SU-DHL-6 (cell line): ENCODE results near the gene LGR4.

Experiments used
- H2AFZ ChIP-seq: fragments of 200-600 bp; sonication (generic); 2 replicates; pipeline ENCODE4 v1.6.1; 2014; ENCODE audit warnings: low read depth, mild to moderate bottlenecking, moderate library complexity, mixed read lengths, antibody characterized with exemption, low read length; ENCODE audit not compliant: severe bottlenecking
- H3F3A ChIP-seq: fragments of 200-600 bp; shearing (Covaris generic); 2 replicates; pipeline ENCODE4 v1.6.0; 2016; ENCODE audit warnings: antibody characterized with exemption, mild to moderate bottlenecking; ENCODE audit not compliant: insufficient read depth
- H3K27ac ChIP-seq: fragments of 200-600 bp; sonication (generic); 2 replicates; pipeline ENCODE4 v1.5.1; 2016; ENCODE audit warnings: low read depth, mild to moderate bottlenecking, low read length, moderate library complexity, mixed read lengths
- H3K27me3 ChIP-seq: fragments of 200-600 bp; sonication (generic), shearing (Covaris generic); 2 replicates; pipeline ENCODE4 v1.6.0; 2014; ENCODE audit warnings: mild to moderate bottlenecking, low read length
- H3K36me3 ChIP-seq: fragments of 200-600 bp; sonication (generic); 2 replicates; pipeline ENCODE4 v1.6.1; 2014; ENCODE audit warnings: mild to moderate bottlenecking, low read length, mixed read lengths
- H3K4me2 ChIP-seq: fragments of 300-600, 200-600 bp; shearing (Covaris generic), sonication (generic); 2 replicates; pipeline ENCODE4 v1.6.0; 2014; ENCODE audit warnings: low read length, low read depth, mild to moderate bottlenecking; ENCODE audit not compliant: poor library complexity, severe bottlenecking
- H3K4me3 ChIP-seq: fragments of 200-600 bp; sonication (generic); 2 replicates; pipeline ENCODE4 v1.5.1; 2014; ENCODE audit warnings: antibody characterized with exemption, low read length, mild to moderate bottlenecking, mixed read lengths; ENCODE audit not compliant: insufficient read depth, poor library complexity, severe bottlenecking
- H3K79me2 ChIP-seq: fragments of 200-600 bp; sonication (generic); 2 replicates; pipeline ENCODE4 v1.6.1; 2014; ENCODE audit warnings: mild to moderate bottlenecking, low read length, moderate library complexity; ENCODE audit not compliant: insufficient read depth
- H3K9ac ChIP-seq: fragments of 200-600 bp; sonication (generic); 2 replicates; pipeline ENCODE4 v1.7.0; 2014; ENCODE audit warnings: mild to moderate bottlenecking, low read length
- H3K9me2 ChIP-seq: fragments of 200-600 bp; sonication (generic); replicated peaks from 2 replicates; pipeline ENCODE4 v1.6.1; 2014; ENCODE audit warnings: low read length; ENCODE audit not compliant: insufficient read depth
- H3K9me3 ChIP-seq: fragments of 200-600 bp; sonication (generic); 2 replicates; pipeline ENCODE4 v1.6.1; 2014; ENCODE audit warnings: low read length, mixed read lengths; ENCODE audit not compliant: insufficient read depth
- H4K20me1 ChIP-seq: fragments of 200-600 bp; sonication (generic); 2 replicates; pipeline ENCODE4 v1.6.1; 2014; ENCODE audit warnings: low read depth, mild to moderate bottlenecking, antibody characterized with exemption, low read length, moderate library complexity, mixed read lengths
- CTCF ChIP-seq: fragments of 200-600 bp; sonication (generic); IDR thresholded peaks from one replicate; pipeline ENCODE4 v1.5.1; 2017; ENCODE audit warnings: antibody characterized with exemption, mild to moderate bottlenecking, low read length, moderate library complexity; ENCODE audit not compliant: insufficient read depth, poor library complexity, severe bottlenecking
- EZH2phosphoT487 ChIP-seq: fragments of 200-600 bp; sonication (generic), shearing (Covaris generic); conservative IDR thresholded peaks from 2 replicates; pipeline ENCODE4 v1.6.1; 2018; ENCODE audit warnings: mild to moderate bottlenecking, antibody characterized with exemption, low read length, moderate library complexity, mixed read lengths

Gene LGR4

GRCh38 chr11:27386181-27386845 lies 86.3 kb downstream of the LGR4 start:
- Histone ChIP-seq H3K9me2 (no peaks in the 10 kb centered on the region), H3K36me3 (no peaks in the 10 kb centered on the region), H3K27ac (no peak overlapping the region), H3K4me2 (no peak overlapping the region), H3K9me3 (no peaks in the 10 kb centered on the region), H3K79me2 (no peaks in the 10 kb centered on the region), H3K4me3 (no peak overlapping the region), H2AFZ (no peak overlapping the region), H3K27me3 (no peaks in the 10 kb centered on the region), H4K20me1 (no peaks in the 10 kb centered on the region), H3F3A (no peaks in the 10 kb centered on the region), H3K9ac (no peak overlapping the region)
- TF ChIP-seq CTCF: no peak
- no peak for TF ChIP-seq EZH2phosphoT487

- Histone ChIP-seq H3K36me3 (no peaks in the 10 kb centered on the region), H3K4me3 (no peak overlapping the region), H3K27ac (no peak overlapping the region), H3K9me3 (no peaks in the 10 kb centered on the region), H3F3A (no peaks in the 10 kb centered on the region), H3K9me2 (no peaks in the 10 kb centered on the region), H3K79me2 (no peaks in the 10 kb centered on the region), H3K9ac (no peak overlapping the region), H3K4me2 (no peak overlapping the region), H4K20me1 (no peaks in the 10 kb centered on the region), H3K27me3 (no peaks in the 10 kb centered on the region), H2AFZ (no peak overlapping the region)
- TF ChIP-seq CTCF: no peak
- no peak for TF ChIP-seq EZH2phosphoT487
Observed at GRCh38 chr11:27385245-27385644, 87.3 kb downstream of the LGR4 start.

- Histone ChIP-seq H3K36me3 (no peaks in the 10 kb centered on the region), H2AFZ (no peak overlapping the region), H4K20me1 (no peaks in the 10 kb centered on the region), H3K9me2 (no peaks in the 10 kb centered on the region), H3K79me2 (no peaks in the 10 kb centered on the region), H3K9ac (no peak overlapping the region), H3K27me3 (no peaks in the 10 kb centered on the region), H3F3A (no peaks in the 10 kb centered on the region), H3K4me3 (no peak overlapping the region), H3K9me3 (no peaks in the 10 kb centered on the region), H3K4me2 (no peak overlapping the region), H3K27ac (no peak overlapping the region)
- no peak for TF ChIP-seq EZH2phosphoT487
- no peak for TF ChIP-seq CTCF
Observed at GRCh38 chr11:27384227-27384626, 88.4 kb downstream of the LGR4 start.
